Measurements from ENCODE around the gene SLC26A1. TPM values are rescaled to one million over a fixed set of nuclear protein-coding genes. Genes with fewer than 3 reads are reported as not detected.

The SLC26A1 gene
- total RNA-seq, 1 experiment from 2014 or later, result 1.8 TPM

- no peak for ATAC-seq
- H3K4me3 ChIP-seq (ENCODE audit: low read depth in 2 of 2, low read length in 2 of 2), result no peak overlapping the region
- DNase-seq (ENCODE audit: low read depth, low spot score), result no peak
These were observed 9.0 kb upstream of the SLC26A1 start for GRCh38 chr4:1002131-1002630.

GRCh38 chr4:1001561-1002130 is 8.4 kb upstream of the SLC26A1 start:
- ChIA-PET POLR2A (no interaction called here), CTCF (no interaction called here)
- Histone ChIP-seq H3K4me1 (ENCODE audit: control insufficient read depth, insufficient read depth, low read length) (no peaks in the 10 kb centered on the region; the same call in 1 of the 2 replicates), H3K4me3 (ENCODE audit: low read depth in 2 of 2, low read length in 2 of 2) (no peak overlapping the region), H3K27me3 (ENCODE audit: control insufficient read depth, insufficient read depth, low read length) (no peaks in the 10 kb centered on the region), H3K27ac (ENCODE audit: low read length) (no peak overlapping the region), H3K36me3 (ENCODE audit: control insufficient read depth, insufficient read depth, low read length) (no peaks in the 10 kb centered on the region), H3K9me3 (ENCODE audit: control insufficient read depth, insufficient read depth, low read depth, low read length) (no peaks in the 10 kb centered on the region)
- in situ Hi-C loops (cut with HindIII; ENCODE audit: low pct_unique_long_range_greater_than_20kb, low sequenced_read_pairs) (no loop called here), intact Hi-C loops (cut with micrococcal nuclease; ENCODE audit: unreplicated experiment) (no loop called here)
- TF ChIP-seq CTCF (IDR thresholded peaks at IDR 0.05), result no peak
- no peak for TF ChIP-seq POLR2AphosphoS5 (IDR thresholded peaks at IDR 0.05; ENCODE audit: low read depth, low read length)
- no TSS peak for BruUV-seq (replicated peaks)
- no peak for ATAC-seq
- no peak for DNase-seq (ENCODE audit: low read depth, low spot score)

More at GRCh38 chr4:1002131-1002630, 9.0 kb upstream of the SLC26A1 start:
- no TSS peak for BruUV-seq (replicated peaks)
- no peaks in the 10 kb centered on the region for H3K36me3 ChIP-seq (ENCODE audit: control insufficient read depth, insufficient read depth, low read length)
- no peak overlapping the region for H3K27ac ChIP-seq (ENCODE audit: low read length)
- no peak for TF ChIP-seq TCF7L2 (IDR thresholded peaks at IDR 0.05; ENCODE audit: low read depth, low read length)
- no peak for TF ChIP-seq CTCF (IDR thresholded peaks at IDR 0.05)
- TF ChIP-seq POLR2AphosphoS5 (IDR thresholded peaks at IDR 0.05; ENCODE audit: low read depth, low read length), result no peak
- TF ChIP-seq REST (IDR thresholded peaks at IDR 0.05; ENCODE audit: insufficient read depth in 1 of 2, low read depth in 2 of 2, low read length in 1 of 2), result no peak
- TF ChIP-seq SIN3A (IDR thresholded peaks at IDR 0.05; ENCODE audit: borderline replicate concordance, insufficient read depth, low read depth, low read length), result no peak
- no peaks in the 10 kb centered on the region; the same call in 1 of the 2 replicates for H3K4me1 ChIP-seq (ENCODE audit: control insufficient read depth, insufficient read depth, low read length)
- H3K9me3 ChIP-seq (ENCODE audit: control insufficient read depth, insufficient read depth, low read depth, low read length), result no peaks in the 10 kb centered on the region
- in situ Hi-C loops (cut with HindIII; ENCODE audit: low pct_unique_long_range_greater_than_20kb, low sequenced_read_pairs) (no loop called here), intact Hi-C loops (cut with micrococcal nuclease; ENCODE audit: unreplicated experiment) (no loop called here)
- ChIA-PET POLR2A (no interaction called here), CTCF (no interaction called here)
- H3K27me3 ChIP-seq (ENCODE audit: control insufficient read depth, insufficient read depth, low read length), result no peaks in the 10 kb centered on the region

All from Panc1 (cell line).